Measurements from ENCODE around the gene NR2F1-AS1.

- TF ChIP-seq CTCF (IDR thresholded peaks at IDR 0.05) (no peak), POLR2A (IDR thresholded peaks at IDR 0.05) (no peak)
These were observed 724 bp downstream of the NR2F1-AS1 start for GRCh38 chr5:93580063-93580926.
